ENCODE data around the gene UBE2J2. TPM values are rescaled to one million over a fixed set of nuclear protein-coding genes. Genes with fewer than 3 reads are reported as not detected.

The UBE2J2 gene
- total and polyA plus RNA-seq, 2 of the 13 experiments (the other 11 are each of a cell fraction or from before 2014, with no cell fraction given) = 25.4 to 29.4 TPM

- TF ChIP-seq MLX (CRISPR knock-in tag; IDR thresholded peaks at IDR 0.05) = no peak
- TF ChIP-seq KDM5B (CRISPR knock-in tag; IDR thresholded peaks at IDR 0.05; ENCODE audit: borderline replicate concordance) = 0 out of 2 replicates have a peak, but pooled peaks have one; percentile 34
- no peak for TF ChIP-seq CBX2 (IDR thresholded peaks at IDR 0.05; ENCODE audit: low read depth, low read length)
- no peak for TF ChIP-seq CBX2 (CRISPR knock-in tag; IDR thresholded peaks at IDR 0.05; ENCODE audit: low read depth)
- 0 out of 2 replicates have a peak, but pooled peaks have one; percentile 17 for TF ChIP-seq PPARG (CRISPR knock-in tag; conservative IDR thresholded peaks at IDR 0.05)
- TF ChIP-seq ZNF501 (CRISPR knock-in tag; IDR thresholded peaks at IDR 0.05) = peak; percentile 72
- no peak for TF ChIP-seq IRF2 (CRISPR knock-in tag; IDR thresholded peaks at IDR 0.05)
- TF ChIP-seq PRDM15 (CRISPR knock-in tag; IDR thresholded peaks at IDR 0.05) = no peak
- TF ChIP-seq, protein P1, sequence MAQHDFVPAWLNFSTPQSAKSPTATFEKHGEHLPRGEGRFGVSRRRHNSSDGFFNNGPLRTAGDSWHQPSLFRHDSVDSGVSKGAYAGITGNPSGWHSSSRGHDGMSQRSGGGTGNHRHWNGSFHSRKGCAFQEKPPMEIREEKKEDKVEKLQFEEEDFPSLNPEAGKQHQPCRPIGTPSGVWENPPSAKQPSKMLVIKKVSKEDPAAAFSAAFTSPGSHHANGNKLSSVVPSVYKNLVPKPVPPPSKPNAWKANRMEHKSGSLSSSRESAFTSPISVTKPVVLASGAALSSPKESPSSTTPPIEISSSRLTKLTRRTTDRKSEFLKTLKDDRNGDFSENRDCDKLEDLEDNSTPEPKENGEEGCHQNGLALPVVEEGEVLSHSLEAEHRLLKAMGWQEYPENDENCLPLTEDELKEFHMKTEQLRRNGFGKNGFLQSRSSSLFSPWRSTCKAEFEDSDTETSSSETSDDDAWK (CRISPR knock-in tag; IDR thresholded peaks at IDR 0.05) = no peak
- TF ChIP-seq FOXO1 (CRISPR knock-in tag; IDR thresholded peaks at IDR 0.05) = peak; percentile 20; the same call in 1 of the 2 replicates
- TF ChIP-seq RORA (CRISPR knock-in tag; IDR thresholded peaks at IDR 0.05) = no peak
- TF ChIP-seq, protein P2, sequence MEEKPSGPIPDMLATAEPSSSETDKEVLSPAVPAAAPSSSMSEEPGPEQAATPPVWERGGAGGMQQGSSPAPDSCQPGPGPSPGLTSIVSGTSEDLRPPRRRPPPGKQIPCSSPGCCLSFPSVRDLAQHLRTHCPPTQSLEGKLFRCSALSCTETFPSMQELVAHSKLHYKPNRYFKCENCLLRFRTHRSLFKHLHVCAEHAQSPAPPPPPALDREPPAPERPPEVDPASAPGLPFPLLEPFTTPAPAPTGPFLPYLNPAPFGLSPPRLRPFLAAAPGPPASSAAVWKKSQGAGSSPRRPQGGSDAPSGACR (CRISPR knock-in tag; IDR thresholded peaks at IDR 0.05) = no peak
- no peak for TF ChIP-seq HCFC1 (IDR thresholded peaks at IDR 0.05; ENCODE audit: low read depth, low read length)
- TF ChIP-seq, protein P3, sequence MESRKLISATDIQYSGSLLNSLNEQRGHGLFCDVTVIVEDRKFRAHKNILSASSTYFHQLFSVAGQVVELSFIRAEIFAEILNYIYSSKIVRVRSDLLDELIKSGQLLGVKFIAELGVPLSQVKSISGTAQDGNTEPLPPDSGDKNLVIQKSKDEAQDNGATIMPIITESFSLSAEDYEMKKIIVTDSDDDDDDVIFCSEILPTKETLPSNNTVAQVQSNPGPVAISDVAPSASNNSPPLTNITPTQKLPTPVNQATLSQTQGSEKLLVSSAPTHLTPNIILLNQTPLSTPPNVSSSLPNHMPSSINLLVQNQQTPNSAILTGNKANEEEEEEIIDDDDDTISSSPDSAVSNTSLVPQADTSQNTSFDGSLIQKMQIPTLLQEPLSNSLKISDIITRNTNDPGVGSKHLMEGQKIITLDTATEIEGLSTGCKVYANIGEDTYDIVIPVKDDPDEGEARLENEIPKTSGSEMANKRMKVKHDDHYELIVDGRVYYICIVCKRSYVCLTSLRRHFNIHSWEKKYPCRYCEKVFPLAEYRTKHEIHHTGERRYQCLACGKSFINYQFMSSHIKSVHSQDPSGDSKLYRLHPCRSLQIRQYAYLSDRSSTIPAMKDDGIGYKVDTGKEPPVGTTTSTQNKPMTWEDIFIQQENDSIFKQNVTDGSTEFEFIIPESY (CRISPR knock-in tag; IDR thresholded peaks at IDR 0.05) = no peak
- TF ChIP-seq GZF1 (CRISPR knock-in tag; IDR thresholded peaks at IDR 0.05) = no peak
- no peak for TF ChIP-seq KLF9 (CRISPR knock-in tag; IDR thresholded peaks at IDR 0.05; ENCODE audit: low read depth)
- TF ChIP-seq AKAP8 (CRISPR knock-in tag; IDR thresholded peaks at IDR 0.05) = no peak
- TF ChIP-seq ZNF292 (CRISPR knock-in tag; IDR thresholded peaks at IDR 0.05; ENCODE audit: borderline replicate concordance, low read depth) = no peak
- no peak for TF ChIP-seq ZNF234 (CRISPR knock-in tag; conservative IDR thresholded peaks at IDR 0.05)
These were observed 32.6 kb downstream of the UBE2J2 start (continued) for GRCh38 chr1:1240822-1241587.

All from HepG2 (cell line).